ENCODE measurements around the gene MAP3K2.

- no peak for TF ChIP-seq GLI2 (tag by site-specific recombination; IDR thresholded peaks at IDR 0.05; ENCODE audit: borderline replicate concordance, low read depth)
- no peak for TF ChIP-seq ZNF335 (tag by site-specific recombination; conservative IDR thresholded peaks at IDR 0.05)
- TF ChIP-seq ZNF792 (tag by site-specific recombination; IDR thresholded peaks at IDR 0.05): no peak
These were observed 18.7 kb upstream of the MAP3K2 start for GRCh38 chr2:127406454-127406853.
